Left renal pelvis (tissue), 4 donors: ENCODE measurements around the gene FNDC3A. TPM values are rescaled to one million over a fixed set of nuclear protein-coding genes. Genes with fewer than 3 reads are reported as not detected.

ENCODE experiments used
- DNase-seq, 4 donors: peaks; one replicate each; pipeline ENCODE4 v3.0.0-alpha.2; 2013; ENCODE audit warnings: low read depth in 4 of 4, low spot score in 3 of 4
- polyA plus RNA-seq, 4 donors: library from polyadenylated mRNA; unstranded; fragments of 120-200 nt; gene quantifications; one replicate each; pipeline ENCODE4 v1.2.1, GENCODE V29; 2013; ENCODE audit not compliant: insufficient read length in 4 of 4

Gene FNDC3A
- 10 to 100 TPM; 74.9 to 89.0 (median 83.7) TPM for polyA plus RNA-seq

DNA sequence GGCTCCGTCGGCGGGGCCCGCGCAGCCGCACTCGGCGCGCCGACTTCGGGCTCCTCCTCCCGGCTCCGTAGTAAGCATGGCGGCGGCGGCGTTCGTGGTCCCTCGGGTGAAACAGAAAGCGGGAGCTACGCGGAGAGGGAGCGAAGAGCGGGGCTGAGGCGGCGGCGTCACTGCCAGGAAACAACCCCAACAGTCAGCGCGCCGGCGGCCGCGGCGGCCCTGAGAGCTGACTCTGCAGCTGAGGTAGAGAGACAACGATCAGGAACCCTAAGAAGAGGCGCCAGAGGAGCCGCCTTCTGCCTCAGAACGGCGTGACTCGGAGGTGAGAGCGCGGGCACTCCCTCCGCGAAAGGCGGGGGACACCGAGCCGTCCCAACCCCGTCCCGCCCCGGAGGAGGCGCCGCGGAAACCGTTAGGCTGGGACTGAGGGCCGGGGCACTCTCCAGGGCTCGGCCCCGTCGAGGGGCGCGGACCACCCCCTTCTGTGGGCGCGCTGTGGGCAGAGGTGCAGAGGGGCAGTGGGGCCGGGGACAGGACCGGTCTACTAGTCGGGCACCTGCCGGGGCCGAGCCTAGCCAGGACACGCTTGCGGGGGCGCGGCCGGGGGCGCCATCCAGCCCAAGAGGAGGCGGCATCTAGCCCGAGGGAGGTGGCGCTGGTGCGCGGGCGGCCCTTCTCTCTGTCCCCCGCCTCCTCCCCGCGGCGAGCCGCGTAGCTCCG lies at the start of gene FNDC3A:
TSS of gene FNDC3A (plus strand) at position 57 of the 720 bp plus-strand sequence. CDS start 30,279 bp downstream, outside the sequence.
- peak; percentile 54 to 73 (median 62) for DNase-seq

DNA sequence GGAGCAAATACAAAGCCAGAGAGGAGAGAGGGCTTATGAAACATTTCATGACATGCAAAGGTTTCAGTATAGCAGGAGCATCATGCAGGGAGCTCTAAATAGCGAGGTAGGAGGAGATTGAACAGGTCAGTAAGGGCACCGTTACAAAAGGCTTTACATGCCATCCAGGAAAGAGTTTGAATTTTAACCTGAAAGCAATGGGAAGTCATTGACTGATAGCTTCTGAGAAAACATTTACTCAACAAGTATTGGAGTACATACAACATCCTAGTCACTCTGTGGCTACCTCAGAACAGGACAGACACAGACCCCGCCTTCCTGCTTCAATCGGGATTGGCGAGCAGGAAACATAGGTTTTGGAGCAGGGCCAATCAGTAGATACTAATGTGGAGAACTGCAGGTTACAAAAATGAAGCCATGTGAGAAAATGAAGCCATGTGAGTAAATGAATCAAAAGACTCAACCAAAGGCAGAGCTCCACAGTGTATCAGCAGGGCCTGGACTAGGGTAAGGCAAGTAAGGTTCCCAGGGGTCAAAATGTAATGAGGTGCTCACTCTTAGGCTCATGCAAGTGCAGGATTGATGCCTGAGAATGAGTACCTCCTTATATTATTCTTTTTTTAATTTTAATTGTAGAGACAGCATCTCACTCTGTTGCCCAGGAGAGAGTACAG lies 46.8 kb upstream of the FNDC3A start:
- no peak for DNase-seq

DNA sequence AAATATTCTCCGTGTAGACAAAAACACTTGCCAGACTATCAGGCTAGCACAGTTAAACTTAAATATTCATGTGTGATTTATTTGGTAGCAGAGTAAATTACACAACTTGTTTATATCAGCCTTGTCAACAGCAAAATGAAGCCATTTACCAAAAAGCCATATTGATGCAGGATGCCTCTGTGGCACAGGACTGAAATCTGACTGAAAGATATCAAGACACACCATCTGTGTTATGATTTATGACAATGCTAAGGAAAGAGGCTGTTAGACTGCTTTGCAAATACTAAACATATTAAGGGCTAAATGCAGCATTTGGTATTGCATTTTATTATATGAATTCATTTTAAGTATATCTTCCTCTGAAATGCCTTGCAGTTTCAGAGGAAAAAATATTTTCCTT lies 44.8 kb upstream of the FNDC3A start:
- DNase-seq, result no peak

DNA sequence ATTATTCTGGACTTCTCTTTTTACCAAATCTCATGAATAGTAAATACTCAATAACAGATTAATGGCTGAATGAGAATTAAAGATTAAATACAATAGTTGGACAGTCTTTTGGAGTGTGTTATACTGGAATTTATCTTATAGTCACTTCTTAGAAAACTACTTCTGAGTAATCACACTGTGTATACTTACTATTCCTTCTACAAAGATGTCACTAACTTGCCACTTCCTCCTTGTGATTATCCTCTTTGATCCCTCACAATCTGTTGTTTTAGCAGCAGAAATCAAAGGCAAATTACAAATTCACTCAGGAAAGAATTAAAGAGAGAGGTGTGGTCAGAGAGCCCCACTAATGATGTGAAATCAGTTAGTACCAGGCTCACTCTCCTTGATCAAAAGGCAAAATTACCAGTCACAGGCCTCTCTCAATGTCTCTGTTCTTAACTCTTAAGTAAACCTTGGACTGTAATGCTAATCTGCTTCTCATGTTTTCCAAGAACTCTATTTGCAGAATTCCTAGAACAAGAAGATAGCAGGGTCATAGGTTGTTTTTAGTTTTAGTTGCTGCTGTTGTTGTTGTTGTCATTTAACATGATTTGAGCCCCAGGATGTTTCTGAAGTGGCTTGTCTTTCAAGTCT lies 37.3 kb upstream of the FNDC3A start:
- no peak for DNase-seq

DNA sequence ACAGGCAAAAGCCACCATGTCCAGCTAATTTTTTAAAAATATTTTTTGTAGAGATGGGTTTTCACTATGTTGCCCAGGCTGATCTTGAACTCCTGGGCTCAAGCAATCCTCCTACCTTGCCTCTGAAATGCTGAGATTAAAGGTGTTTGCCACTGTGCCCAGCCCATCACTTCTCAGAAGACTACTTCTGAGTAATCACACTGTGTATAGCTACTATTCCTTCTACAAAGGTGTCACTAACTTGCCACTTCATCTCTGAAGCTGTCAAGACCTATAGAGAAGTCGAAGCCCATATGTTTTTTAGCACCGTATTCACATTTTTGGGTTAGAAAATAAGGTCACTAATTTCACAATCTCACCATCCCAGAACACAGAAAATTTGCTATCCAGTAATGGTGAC lies 36.0 kb upstream of the FNDC3A start:
- DNase-seq, result no peak

- no peak for DNase-seq
These were observed 33.6 kb upstream of the FNDC3A start for GRCh38 chr13:48942131-48942530.

- DNase-seq, result no peak
These were observed 31.5 kb upstream of the FNDC3A start for GRCh38 chr13:48944221-48944620.

GRCh38 chr13:48945626-48946025 lies 30.1 kb upstream of the FNDC3A start:
- DNase-seq, result no peak

- DNase-seq, result no peak
These were observed 29.5 kb upstream of the FNDC3A start for GRCh38 chr13:48946163-48946562.

DNA sequence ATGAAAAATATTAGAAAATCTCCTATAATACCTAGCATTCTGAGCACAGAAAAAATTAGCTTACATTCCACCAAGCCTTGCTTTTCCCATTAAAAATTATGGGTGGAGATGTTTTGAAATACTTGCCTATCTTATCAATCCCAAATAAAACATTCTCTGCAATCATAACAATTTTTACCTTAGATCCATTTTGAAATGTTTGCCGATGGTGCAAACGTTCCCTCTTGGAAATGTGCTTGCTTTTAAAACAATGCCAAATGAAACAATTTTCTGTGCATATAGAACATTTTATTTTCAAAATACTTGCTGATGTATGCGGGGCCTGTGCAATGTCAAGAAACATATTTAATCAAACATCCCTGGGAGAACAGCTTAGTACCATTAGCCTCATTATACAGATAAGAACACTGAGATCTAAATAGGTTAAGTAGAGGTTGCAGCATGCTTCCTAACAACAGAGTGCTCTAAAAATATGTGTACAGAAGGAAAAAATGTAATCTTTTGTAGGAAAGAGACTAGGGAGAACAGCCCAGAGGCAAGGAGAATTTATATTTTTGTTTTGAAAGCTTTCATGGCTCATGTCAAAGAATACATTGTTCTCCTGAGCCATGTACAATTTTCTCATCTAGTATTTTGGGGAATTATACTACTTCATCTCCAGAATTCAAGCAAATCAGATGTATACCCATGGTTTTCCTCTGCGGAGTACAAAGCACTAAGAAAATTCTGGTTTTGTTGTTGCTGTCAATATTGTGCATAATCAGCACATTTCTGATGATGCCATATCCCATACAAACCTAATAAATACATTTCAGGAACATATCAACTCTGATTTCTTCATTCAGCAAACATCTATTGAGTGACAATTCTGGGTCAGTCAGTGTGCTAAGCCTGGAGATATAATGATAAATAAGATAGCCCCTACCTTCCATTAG lies 25.9 kb upstream of the FNDC3A start:
- DNase-seq, result no peak

- no peak for DNase-seq
These were observed 25.2 kb upstream of the FNDC3A start for GRCh38 chr13:48950501-48950875.

GRCh38 chr13:48954081-48954480 lies 21.6 kb upstream of the FNDC3A start:
- no peak for DNase-seq

- DNase-seq, result no peak
These were observed 20.2 kb upstream of the FNDC3A start for GRCh38 chr13:48955536-48955935.

DNA sequence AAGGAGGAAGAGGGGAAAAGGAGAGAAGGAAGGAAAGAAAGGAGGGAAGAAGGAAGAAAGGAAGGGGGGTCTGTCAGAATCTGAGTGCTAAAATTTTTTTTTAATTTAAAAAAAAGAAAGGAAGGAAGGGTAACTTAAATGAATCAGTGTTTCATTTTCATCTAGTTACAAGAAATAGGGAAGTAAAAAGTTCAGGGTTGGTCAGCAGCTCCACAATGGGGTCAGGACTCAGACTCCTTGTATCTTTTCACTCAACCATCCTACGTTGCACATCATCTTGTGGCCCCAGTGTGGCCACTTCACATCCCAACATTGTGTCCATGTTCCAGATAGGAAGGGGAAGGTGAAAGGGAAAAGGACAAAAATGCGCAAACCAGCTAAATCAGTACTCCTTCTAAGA lies 14.3 kb upstream of the FNDC3A start:
- no peak for DNase-seq

GRCh38 chr13:48962281-48962680 lies 13.4 kb upstream of the FNDC3A start:
- DNase-seq, result no peak

DNA sequence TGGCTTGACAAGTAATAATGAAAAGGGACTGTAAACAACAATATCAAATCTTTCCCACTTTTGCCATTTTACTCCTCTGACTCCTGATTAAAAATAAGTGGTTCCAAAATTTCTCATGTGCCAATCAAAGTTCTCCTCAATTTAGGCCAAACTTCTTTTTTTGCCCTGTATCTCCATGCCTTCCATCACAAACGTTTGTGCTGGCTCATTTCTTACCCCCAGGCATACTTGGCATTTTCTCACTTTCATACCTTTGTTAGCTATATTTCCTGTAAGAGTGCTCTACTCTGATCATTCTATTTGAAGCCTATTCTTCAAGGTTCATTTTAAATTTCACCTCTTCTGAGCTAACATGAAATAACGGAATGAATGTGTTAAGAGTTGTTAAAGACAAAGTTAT lies 10.0 kb upstream of the FNDC3A start:
- no peak for DNase-seq

DNA sequence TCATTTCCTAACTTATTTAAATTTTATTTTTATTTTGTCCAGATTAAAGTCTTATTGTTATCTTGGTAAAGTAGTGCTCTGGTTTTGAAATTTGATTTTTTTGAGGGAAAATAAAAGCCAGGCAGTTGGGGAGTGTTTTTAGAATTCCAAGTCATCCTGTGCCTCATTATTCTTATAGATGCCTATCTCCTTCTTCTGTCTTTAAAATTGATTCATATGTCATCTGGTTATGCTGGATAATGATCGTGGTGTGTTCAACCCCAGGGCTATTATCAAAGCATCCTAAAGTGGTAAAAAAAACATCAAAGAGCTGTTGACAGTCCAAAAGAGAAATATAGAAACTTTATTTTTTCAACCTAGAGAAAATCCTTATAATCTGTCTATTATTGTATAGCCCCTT lies 6.0 kb upstream of the FNDC3A start:
- DNase-seq, result no peak

DNA sequence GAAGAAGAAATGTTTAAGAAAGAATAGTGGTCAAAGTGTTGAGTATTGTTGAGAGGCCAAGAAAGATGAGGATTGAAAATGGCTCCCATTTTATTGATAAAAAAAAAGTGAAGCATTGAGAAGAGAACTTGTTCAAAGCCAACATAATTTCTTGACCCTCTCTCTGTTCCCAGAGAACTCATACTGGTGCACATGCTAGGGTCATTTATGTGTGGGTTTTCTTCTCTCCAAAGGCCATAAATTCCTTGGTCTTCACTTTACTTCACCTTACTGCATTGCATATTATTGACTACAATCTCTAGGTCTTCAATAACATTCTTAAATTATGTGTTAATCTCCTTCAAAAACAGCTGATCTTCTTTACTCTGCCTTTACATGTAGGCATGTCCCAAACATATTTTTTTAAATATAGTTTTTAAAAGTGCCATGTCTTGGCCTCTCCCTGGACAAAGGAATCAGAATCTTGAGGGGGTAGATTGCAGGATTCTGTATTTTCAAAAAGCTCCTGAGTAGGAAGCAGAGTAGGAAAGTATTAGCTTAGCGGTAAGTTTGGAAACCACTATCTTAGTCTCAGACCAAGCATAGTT lies 1.8 kb upstream of the FNDC3A start:
- DNase-seq, result no peak

- peak in 3 of 4 donors; percentile 46 to 64 (median 55) for DNase-seq
These were observed 434 bp upstream of the FNDC3A start for GRCh38 chr13:48975101-48975855.
